Measurements from ENCODE around the gene COL6A2.

GRCh38 chr21:46061063-46061462, 36.8 kb upstream of the COL6A2 start:
- TF ChIP-seq CTCF (conservative IDR thresholded peaks at IDR 0.05; ENCODE audit: low read depth in 2 of 2) (no peak), POLR2AphosphoS5 (IDR thresholded peaks at IDR 0.05; ENCODE audit: low read depth) (no peak), EZH2 (IDR thresholded peaks at IDR 0.05; ENCODE audit: low read depth, unreplicated experiment) (no peak), REST (IDR thresholded peaks at IDR 0.05; ENCODE audit: unreplicated experiment) (no peak), CREB1 (CRISPR knock-in tag; IDR thresholded peaks at IDR 0.05; ENCODE audit: low read depth) (no peak), EZH2phosphoT487 (IDR thresholded peaks at IDR 0.05; ENCODE audit: unreplicated experiment) (no peak), ZNF114 (CRISPR knock-in tag; IDR thresholded peaks at IDR 0.05) (no peak), JUNB (IDR thresholded peaks at IDR 0.05; ENCODE audit: unreplicated experiment) (no peak), ZNF462 (CRISPR knock-in tag; IDR thresholded peaks at IDR 0.05) (no peak), NANOG (IDR thresholded peaks at IDR 0.05; ENCODE audit: borderline replicate concordance) (no peak), ETS1 (IDR thresholded peaks at IDR 0.05) (no peak), STAT1 (IDR thresholded peaks at IDR 0.05; ENCODE audit: unreplicated experiment) (no peak)

Data from GM23338 (cell line).